NB4 (cell line): Measurements from ENCODE around the gene AQP2.

ENCODE experiments used
- DNase-seq: peaks from one replicate; pipeline ENCODE4 v3.0.0; 2010; ENCODE audit warnings: low read depth
- H3K4me3 ChIP-seq: one replicate; pipeline ENCODE4 v1.5.1; 2011; ENCODE audit warnings: mild to moderate bottlenecking, low read depth, low read length, moderate library complexity
- CTCF ChIP-seq: IDR thresholded peaks from one replicate; pipeline ENCODE4 v1.5.1; 2012; ENCODE audit warnings: low read depth, low read length
- MYC ChIP-seq: IDR thresholded peaks from 2 replicates; pipeline ENCODE4 v1.6.1; 2011; ENCODE audit warnings: low read depth, low read length
- POLR2A ChIP-seq: IDR thresholded peaks from 2 replicates; pipeline ENCODE4 v1.6.1; 2011; ENCODE audit warnings: mild to moderate bottlenecking; ENCODE audit not compliant: insufficient read length; ENCODE audit errors: extremely low read depth
- TF ChIP-seq, protein P1 (sequence below): IDR thresholded peaks from 2 replicates; pipeline ENCODE4 v1.6.1; 2011; ENCODE audit warnings: low read depth, low read length

Gene AQP2

GRCh38 chr12:49962861-49963765 is 12.6 kb downstream of the AQP2 start:
- TF ChIP-seq, protein P1, sequence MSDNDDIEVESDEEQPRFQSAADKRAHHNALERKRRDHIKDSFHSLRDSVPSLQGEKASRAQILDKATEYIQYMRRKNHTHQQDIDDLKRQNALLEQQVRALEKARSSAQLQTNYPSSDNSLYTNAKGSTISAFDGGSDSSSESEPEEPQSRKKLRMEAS, result no peak
- no peak for TF ChIP-seq CTCF
- no peak for TF ChIP-seq POLR2A
- no peak for TF ChIP-seq MYC
- DNase-seq, result no peak
- no peak overlapping the region for H3K4me3 ChIP-seq

- TF ChIP-seq POLR2A (no peak), CTCF (no peak), MYC (no peak)
- TF ChIP-seq, protein P1, result no peak
- H3K4me3 ChIP-seq, result no peak overlapping the region
- DNase-seq, result no peak
These were observed 13.7 kb downstream of the AQP2 start for GRCh38 chr12:49963976-49964815.

GRCh38 chr12:49964849-49965624 is 14.5 kb downstream of the AQP2 start:
- no peak for DNase-seq
- TF ChIP-seq MYC (no peak), CTCF (no peak), POLR2A (no peak)
- TF ChIP-seq, protein P1, result no peak
- no peak overlapping the region for H3K4me3 ChIP-seq

DNA sequence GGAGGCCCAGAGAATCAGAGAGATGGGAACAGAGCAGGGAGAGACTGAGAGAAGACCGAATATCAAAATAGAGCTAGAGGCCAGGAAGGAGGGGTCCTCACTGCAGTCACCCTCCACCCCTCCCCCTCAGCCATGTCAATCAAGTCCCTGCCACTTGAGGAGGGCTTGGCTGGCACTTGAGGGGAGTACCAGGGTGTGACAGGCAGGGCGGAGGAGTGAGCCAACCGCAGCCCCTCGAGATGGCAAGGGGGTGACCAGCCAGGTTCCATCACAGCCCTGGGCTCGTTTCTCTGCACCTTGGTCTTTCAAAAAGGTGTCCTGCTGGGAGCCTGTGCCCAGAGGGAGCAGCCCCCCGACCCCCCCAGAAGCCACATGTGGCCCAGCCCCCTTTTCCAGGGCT is 15.3 kb downstream of the AQP2 start:
- no peak for DNase-seq
- TF ChIP-seq CTCF (no peak), POLR2A (no peak), MYC (no peak)
- TF ChIP-seq, protein P1, result no peak
- no peak overlapping the region for H3K4me3 ChIP-seq

DNA sequence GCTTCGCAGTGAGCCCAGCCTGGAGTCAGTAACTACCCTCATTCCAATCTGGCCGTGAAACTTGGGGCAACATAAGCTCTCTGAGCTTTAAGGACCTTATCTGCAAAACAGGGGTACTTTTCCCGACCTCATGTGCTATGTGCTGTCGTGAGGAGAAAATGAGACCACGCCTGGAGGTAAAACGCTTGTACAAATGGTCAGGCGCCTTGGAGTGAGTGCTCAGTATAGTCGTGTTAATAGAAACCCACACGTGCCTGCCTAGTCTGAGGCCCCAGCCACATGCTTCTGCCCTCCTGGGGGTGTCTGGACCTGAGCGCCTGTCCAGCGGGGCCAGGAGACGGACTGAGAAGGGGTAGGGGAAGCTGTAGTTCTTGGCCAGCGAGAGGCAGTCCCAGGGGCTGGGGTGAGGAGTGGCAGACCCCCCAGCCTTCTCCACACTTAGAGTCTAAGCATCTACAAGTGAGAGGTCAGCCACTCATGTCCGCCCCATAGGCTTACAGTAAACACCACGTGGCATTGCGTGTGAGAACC is 16.0 kb downstream of the AQP2 start:
- no peak for DNase-seq
- TF ChIP-seq POLR2A, result no peak
- no peak for TF ChIP-seq CTCF
- TF ChIP-seq, protein P1, result no peak
- TF ChIP-seq MYC, result no peak
- H3K4me3 ChIP-seq, result no peak overlapping the region
